Measurements from ENCODE around the gene EVA1B. TPM values are rescaled to one million over a fixed set of nuclear protein-coding genes. Genes with fewer than 3 reads are reported as not detected.

EVA1B gene
- total and polyA plus RNA-seq, 2 of the 13 experiments (the other 11 are each of a cell fraction or from before 2014, with no cell fraction given), result 3.9 to 6.6 TPM

- TF ChIP-seq ZNF780A (CRISPR knock-in tag; IDR thresholded peaks at IDR 0.05) (no peak), ZNF274 (CRISPR knock-in tag; IDR thresholded peaks at IDR 0.05) (no peak; the same call in 1 of the 2 replicates), HMGA1 (CRISPR knock-in tag; conservative IDR thresholded peaks at IDR 0.05) (no peak), ZNF383 (CRISPR knock-in tag; IDR thresholded peaks at IDR 0.05; ENCODE audit: borderline replicate concordance) (no peak), PRDM10 (CRISPR knock-in tag; IDR thresholded peaks at IDR 0.05; ENCODE audit: low read depth) (peak; percentile 71), THAP8 (CRISPR knock-in tag; IDR thresholded peaks at IDR 0.05; ENCODE audit: borderline replicate concordance) (no peak), MAFG (CRISPR knock-in tag; IDR thresholded peaks at IDR 0.05) (no peak), ZBTB40 (IDR thresholded peaks at IDR 0.05) (no peak), ZBTB40 (CRISPR knock-in tag; IDR thresholded peaks at IDR 0.05) (no peak), ZNF292 (CRISPR knock-in tag; IDR thresholded peaks at IDR 0.05; ENCODE audit: borderline replicate concordance, low read depth) (peak; percentile 87; the same call in 1 of the 2 replicates), DMAP1 (CRISPR knock-in tag; IDR thresholded peaks at IDR 0.05) (no peak), CEBPB (IDR thresholded peaks at IDR 0.05; ENCODE audit: borderline replicate concordance, low read depth, low read length) (no peak), HDAC6 (IDR thresholded peaks at IDR 0.05; ENCODE audit: low read depth, low read length) (no peak)
- TF ChIP-seq, protein P1, sequence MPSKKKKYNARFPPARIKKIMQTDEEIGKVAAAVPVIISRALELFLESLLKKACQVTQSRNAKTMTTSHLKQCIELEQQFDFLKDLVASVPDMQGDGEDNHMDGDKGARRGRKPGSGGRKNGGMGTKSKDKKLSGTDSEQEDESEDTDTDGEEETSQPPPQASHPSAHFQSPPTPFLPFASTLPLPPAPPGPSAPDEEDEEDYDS (CRISPR knock-in tag; IDR thresholded peaks at IDR 0.05), result peak; percentile 92
Observed at GRCh38 chr1:36323636-36324352, at the start of gene EVA1B (continued).
